ENCODE results near the gene SALL3.
"Not testable (repeated sequence)": the region's sequence is repeated elsewhere in the genome, so short reads cannot be mapped to it uniquely, and the experiment has no call there.

The SALL3 gene

GRCh38 chr18:78979730-78980278 lies at the start of gene SALL3:
SALL3 (plus strand) TSS chr18:78979818; CDS start chr18:78980275, 457 bp downstream.
- no peak for DNase-seq (ENCODE audit: low spot score)

- DNase-seq (ENCODE audit: low spot score): no peak
These were observed 47.3 kb upstream of the SALL3 start for GRCh38 chr18:78932281-78932680.

GRCh38 chr18:78934003-78934402 lies 45.6 kb upstream of the SALL3 start:
- DNase-seq (ENCODE audit: low spot score): no peak

GRCh38 chr18:78934551-78935225 lies 44.9 kb upstream of the SALL3 start:
- DNase-seq (ENCODE audit: low spot score): no peak

GRCh38 chr18:78935406-78935805 lies 44.2 kb upstream of the SALL3 start:
- no peak for DNase-seq (ENCODE audit: low spot score)

GRCh38 chr18:78936251-78937005 lies 43.2 kb upstream of the SALL3 start:
- no peak for DNase-seq (ENCODE audit: low spot score)

GRCh38 chr18:78937166-78937565 lies 42.5 kb upstream of the SALL3 start:
- no peak for DNase-seq (ENCODE audit: low spot score)

- no peak for DNase-seq (ENCODE audit: low spot score)
These were observed 40.5 kb upstream of the SALL3 start for GRCh38 chr18:78939105-78939504.

GRCh38 chr18:78939734-78940494 lies 39.7 kb upstream of the SALL3 start:
- no peak for DNase-seq (ENCODE audit: low spot score)

- DNase-seq (ENCODE audit: low spot score): not testable (repeated sequence)
These were observed 37.4 kb upstream of the SALL3 start for GRCh38 chr18:78942236-78942635.

GRCh38 chr18:78945628-78946027 lies 34.0 kb upstream of the SALL3 start:
- DNase-seq (ENCODE audit: low spot score): no peak

GRCh38 chr18:78947291-78947690 lies 32.3 kb upstream of the SALL3 start:
- no peak for DNase-seq (ENCODE audit: low spot score)

GRCh38 chr18:78948221-78948620 lies 31.4 kb upstream of the SALL3 start:
- no peak for DNase-seq (ENCODE audit: low spot score)

- no peak for DNase-seq (ENCODE audit: low spot score)
These were observed 30.9 kb upstream of the SALL3 start for GRCh38 chr18:78948707-78949106.

- DNase-seq (ENCODE audit: low spot score): no peak
These were observed 30.4 kb upstream of the SALL3 start for GRCh38 chr18:78949216-78949615.

GRCh38 chr18:78950386-78950785 lies 29.2 kb upstream of the SALL3 start:
- DNase-seq (ENCODE audit: low spot score): no peak

GRCh38 chr18:78953566-78953965 lies 26.1 kb upstream of the SALL3 start:
- DNase-seq (ENCODE audit: low spot score): no peak

GRCh38 chr18:78955051-78955450 lies 24.6 kb upstream of the SALL3 start:
- no peak for DNase-seq (ENCODE audit: low spot score)

GRCh38 chr18:78957140-78957539 lies 22.5 kb upstream of the SALL3 start:
- no peak for DNase-seq (ENCODE audit: low spot score)

GRCh38 chr18:78960709-78961108 lies 18.9 kb upstream of the SALL3 start:
- DNase-seq (ENCODE audit: low spot score): no peak

- no peak for DNase-seq (ENCODE audit: low spot score)
These were observed 17.5 kb upstream of the SALL3 start for GRCh38 chr18:78962098-78962497.

- not testable (repeated sequence) for DNase-seq (ENCODE audit: low spot score)
These were observed 14.9 kb upstream of the SALL3 start for GRCh38 chr18:78964727-78965126.

GRCh38 chr18:78965260-78965659 lies 14.4 kb upstream of the SALL3 start:
- no peak for DNase-seq (ENCODE audit: low spot score)
